Testis (tissue), 3 donors: Measurements from ENCODE around the gene OR2B2. TPM values are rescaled to one million over a fixed set of nuclear protein-coding genes. Genes with fewer than 3 reads are reported as not detected.

Source experiments
- DNase-seq: peaks from one replicate; pipeline ENCODE4 v3.0.0-alpha.2; 2019
- H3K27ac ChIP-seq, 2 donors: fragments of 200-600 bp; sonication (generic); one replicate each; pipeline ENCODE4 v1.5.1; 2019
- H3K27me3 ChIP-seq: fragments of 200-600 bp; sonication (generic); one replicate; pipeline ENCODE4 v1.5.1; 2019
- H3K36me3 ChIP-seq: fragments of 200-600 bp; sonication (generic); one replicate; pipeline ENCODE4 v1.5.1; 2017; ENCODE audit warnings: low read depth; ENCODE audit errors: missing control alignments
- H3K4me1 ChIP-seq: fragments of 200-600 bp; sonication (generic); one replicate; pipeline ENCODE4 v1.5.1; 2019
- H3K4me3 ChIP-seq, 2 donors: fragments of 200-600 bp; sonication (generic); one replicate each; pipeline ENCODE4 v1.5.1; 2017 to 2019
- H3K9me3 ChIP-seq: fragments of 200-600 bp; sonication (generic); one replicate; pipeline ENCODE4 v1.5.1; 2017
- POLR2A ChIP-seq: fragments of 450-650 bp; IDR thresholded peaks from one replicate; pipeline ENCODE4 v1.6.1; 2017; ENCODE audit warnings: antibody characterized with exemption, mild to moderate bottlenecking, moderate library complexity
- WGBS, 2 donors: methylation state at CpG; one replicate each; pipeline ENCODE4 v1.1.5; 2018; 5-methylcytosine and 5-hydroxymethylcytosine counted together
- intact Hi-C: fragments of 100-400 bp; cut with DNase I; formaldehyde crosslinking; loops from one replicate; pipeline ENCODE4 v1.15.1; 2023; ENCODE audit warnings: low total_unique reads
- polyA plus RNA-seq: library from polyadenylated mRNA; stranded (reverse); fragments of 350-450 nt; fragmentation: Illumina TruSeq; extraction: RNeasy Lipid Tissue Mini Kit (QIAGEN cat#74804); gene quantifications from one replicate; pipeline ENCODE4 v1.2.3, GENCODE V29; 2014; ENCODE audit warnings: low read depth, low replicate concordance; ENCODE audit not compliant: insufficient read depth
- total RNA-seq, 2 donors: library from RNA; depleted of rRNA; stranded (reverse); fragments of >200 nt; gene quantifications; one replicate each; pipeline ENCODE4 v1.2.3, GENCODE V29; 2016
- TF ChIP-seq, protein P1 (sequence below), 3 experiments: fragments of 450-650 bp in 2 of 3; fragments of 200-600 bp in 1 of 3; sonication (generic) in 1 of 3; IDR thresholded peaks; one replicate each; pipeline ENCODE4 v1.5.1; 2016 to 2019; ENCODE audit warnings: antibody characterized with exemption in 3 of 3, mild to moderate bottlenecking in 2 of 3, moderate library complexity in 1 of 3

Gene OR2B2
- total and polyA plus RNA-seq, 3 donors from 2014 or later, result not detected

DNA sequence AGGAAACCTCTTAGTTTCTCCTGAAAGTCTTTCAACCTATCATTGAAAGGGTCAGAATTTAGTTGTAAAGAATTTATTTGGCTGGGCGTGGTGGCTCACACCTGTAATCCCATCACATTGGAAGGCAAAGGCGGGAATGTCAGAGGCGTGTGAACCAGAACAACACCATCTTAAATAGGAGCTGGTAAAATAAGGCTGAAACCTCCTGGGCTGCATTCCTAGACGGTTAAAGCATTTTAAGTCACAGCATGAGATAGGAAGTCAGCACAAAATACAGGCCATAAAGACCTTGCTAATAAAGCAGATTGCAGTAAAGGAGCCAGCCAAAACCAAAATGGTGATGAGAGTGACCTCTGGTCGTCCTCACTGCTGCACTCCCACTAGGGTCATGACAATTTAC is 29.6 kb downstream of the OR2B2 start:
- H3K4me3 ChIP-seq, result no peak overlapping the region
- H3K4me1 ChIP-seq, result no peaks in the 10 kb centered on the region
- no peaks in the 10 kb centered on the region for H3K27me3 ChIP-seq
- H3K36me3 ChIP-seq, result no peaks in the 10 kb centered on the region
- H3K9me3 ChIP-seq, result no peaks in the 10 kb centered on the region
- DNase-seq, result no peak
- no peak overlapping the region for H3K27ac ChIP-seq
- WGBS, 2 donors, result 67 to 74% methylated on average over 5 of the region's 5 CpGs
- TF ChIP-seq, protein P1, sequence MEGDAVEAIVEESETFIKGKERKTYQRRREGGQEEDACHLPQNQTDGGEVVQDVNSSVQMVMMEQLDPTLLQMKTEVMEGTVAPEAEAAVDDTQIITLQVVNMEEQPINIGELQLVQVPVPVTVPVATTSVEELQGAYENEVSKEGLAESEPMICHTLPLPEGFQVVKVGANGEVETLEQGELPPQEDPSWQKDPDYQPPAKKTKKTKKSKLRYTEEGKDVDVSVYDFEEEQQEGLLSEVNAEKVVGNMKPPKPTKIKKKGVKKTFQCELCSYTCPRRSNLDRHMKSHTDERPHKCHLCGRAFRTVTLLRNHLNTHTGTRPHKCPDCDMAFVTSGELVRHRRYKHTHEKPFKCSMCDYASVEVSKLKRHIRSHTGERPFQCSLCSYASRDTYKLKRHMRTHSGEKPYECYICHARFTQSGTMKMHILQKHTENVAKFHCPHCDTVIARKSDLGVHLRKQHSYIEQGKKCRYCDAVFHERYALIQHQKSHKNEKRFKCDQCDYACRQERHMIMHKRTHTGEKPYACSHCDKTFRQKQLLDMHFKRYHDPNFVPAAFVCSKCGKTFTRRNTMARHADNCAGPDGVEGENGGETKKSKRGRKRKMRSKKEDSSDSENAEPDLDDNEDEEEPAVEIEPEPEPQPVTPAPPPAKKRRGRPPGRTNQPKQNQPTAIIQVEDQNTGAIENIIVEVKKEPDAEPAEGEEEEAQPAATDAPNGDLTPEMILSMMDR (IDR thresholded peaks at IDR 0.05), result no peak
- no peak for TF ChIP-seq POLR2A
- intact Hi-C loops, result no loop called here

DNA sequence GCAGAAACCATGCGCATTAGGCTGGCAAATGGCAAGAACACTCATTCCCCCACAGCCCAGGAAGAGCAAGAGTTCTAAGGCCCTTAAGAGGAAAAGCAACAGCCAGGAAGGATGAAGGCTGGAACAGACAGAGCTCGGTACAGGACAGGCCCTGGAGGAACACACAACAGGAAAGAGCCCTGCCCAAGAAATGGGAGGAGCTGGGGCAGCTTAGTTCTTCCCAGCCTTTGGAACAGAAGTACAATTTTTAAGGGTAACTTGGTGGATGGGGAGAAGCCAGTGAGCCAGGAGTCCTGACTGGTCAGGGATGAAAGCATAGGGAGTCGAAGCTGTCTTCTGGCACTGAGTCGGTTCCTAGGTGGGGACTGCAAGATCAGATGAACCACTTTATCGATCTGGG is 32.4 kb downstream of the OR2B2 start:
- no peaks in the 10 kb centered on the region for H3K4me1 ChIP-seq
- no peak overlapping the region for H3K4me3 ChIP-seq
- no peaks in the 10 kb centered on the region for H3K27me3 ChIP-seq
- H3K36me3 ChIP-seq, result no peaks in the 10 kb centered on the region
- DNase-seq, result no peak
- no peaks in the 10 kb centered on the region for H3K9me3 ChIP-seq
- no peak for TF ChIP-seq POLR2A
- TF ChIP-seq, protein P1 (IDR thresholded peaks at IDR 0.05), result no peak
- H3K27ac ChIP-seq, result no peak overlapping the region
- WGBS, 2 donors, result 82 to 87% methylated on average over 5 of the region's 5 CpGs
- intact Hi-C loops, result no loop called here

DNA sequence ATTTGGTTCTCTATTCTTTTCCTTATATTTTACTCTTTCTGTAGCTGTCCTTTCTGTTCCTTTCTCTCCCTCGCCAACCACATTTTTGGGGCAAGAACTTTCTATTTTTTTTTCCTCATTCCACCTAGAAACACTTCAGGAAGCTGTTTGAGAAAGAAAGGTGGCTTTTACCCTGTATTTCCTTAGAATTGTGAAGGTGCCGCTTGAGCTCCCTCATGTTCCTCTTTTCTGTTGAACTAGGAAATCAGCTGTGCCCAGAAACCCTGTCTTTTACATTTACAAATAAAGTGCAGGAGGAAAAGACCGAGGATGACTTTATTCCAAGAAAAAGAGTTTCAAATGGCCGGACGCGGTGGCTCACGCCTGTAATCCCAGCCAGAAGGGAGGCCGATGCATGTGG is 38.2 kb downstream of the OR2B2 start:
- Histone ChIP-seq H3K27ac (no peak overlapping the region), H3K4me3 (peak overlapping the region in 1 of 2 donors; percentile 53), H3K9me3 (no peaks in the 10 kb centered on the region), H3K36me3 (no peaks in the 10 kb centered on the region), H3K27me3 (no peaks in the 10 kb centered on the region), H3K4me1 (peaks cover 9% of the 10 kb centered on the region)
- 52 to 55% methylated on average over 8 of the region's 8 CpGs for WGBS, 2 donors
- intact Hi-C loops, result no loop called here
- no peak for TF ChIP-seq POLR2A
- TF ChIP-seq, protein P1 (IDR thresholded peaks at IDR 0.05), result no peak
- no peak for DNase-seq

DNA sequence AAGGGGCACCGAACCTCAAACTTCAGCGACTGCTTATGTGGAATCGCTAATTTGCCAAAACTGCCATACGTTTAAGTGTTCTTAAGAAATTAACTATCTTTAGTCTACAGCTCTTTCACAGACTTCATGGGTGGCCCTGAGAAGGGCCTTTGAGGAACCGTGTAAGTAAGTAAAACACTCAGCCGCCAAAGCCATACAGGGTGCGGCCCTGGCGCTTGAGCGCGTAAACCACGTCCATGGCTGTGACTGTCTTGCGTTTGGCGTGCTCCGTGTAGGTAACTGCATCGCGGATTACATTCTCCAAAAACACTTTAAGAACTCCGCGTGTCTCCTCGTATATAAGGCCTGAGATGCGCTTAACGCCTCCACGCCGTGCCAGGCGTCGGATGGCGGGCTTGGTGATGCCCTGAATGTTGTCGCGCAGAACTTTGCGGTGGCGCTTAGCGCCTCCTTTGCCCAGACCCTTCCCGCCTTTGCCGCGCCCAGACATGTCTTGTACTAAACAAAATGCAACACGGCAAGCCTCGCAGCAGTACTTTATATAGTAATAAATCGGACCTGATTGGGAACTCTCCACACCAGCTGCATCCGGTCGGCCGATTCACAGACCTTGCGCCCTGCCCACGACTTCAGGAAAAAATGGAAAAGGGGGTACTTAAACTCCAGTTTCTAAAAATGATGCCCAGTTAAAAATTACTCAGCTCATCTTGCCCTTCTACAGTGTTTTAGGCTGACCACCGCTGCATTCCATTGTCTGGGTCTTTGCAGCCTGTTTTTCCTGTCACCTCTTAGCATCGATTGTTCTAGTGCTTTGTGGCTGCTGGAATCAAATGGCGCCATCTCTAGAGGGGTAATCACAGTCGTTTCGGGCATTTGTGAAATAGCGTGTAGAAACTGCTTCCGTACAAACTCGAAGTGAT is 38.9 kb downstream of the OR2B2 start:
- intact Hi-C loops, result no loop called here
- Histone ChIP-seq H3K27ac (peak overlapping the region in 1 of 2 donors; percentile 64), H3K4me3 (peak overlapping the region; percentile 39 to 53), H3K36me3 (no peaks in the 10 kb centered on the region), H3K27me3 (no peaks in the 10 kb centered on the region), H3K4me1 (peaks cover 9% of the 10 kb centered on the region), H3K9me3 (no peaks in the 10 kb centered on the region)
- DNase-seq, result peak; percentile 58
- WGBS, 2 donors, result 5 to 6% methylated on average over 30 to 50 of the region's 50 CpGs
- TF ChIP-seq, protein P1 (IDR thresholded peaks at IDR 0.05), result no peak

DNA sequence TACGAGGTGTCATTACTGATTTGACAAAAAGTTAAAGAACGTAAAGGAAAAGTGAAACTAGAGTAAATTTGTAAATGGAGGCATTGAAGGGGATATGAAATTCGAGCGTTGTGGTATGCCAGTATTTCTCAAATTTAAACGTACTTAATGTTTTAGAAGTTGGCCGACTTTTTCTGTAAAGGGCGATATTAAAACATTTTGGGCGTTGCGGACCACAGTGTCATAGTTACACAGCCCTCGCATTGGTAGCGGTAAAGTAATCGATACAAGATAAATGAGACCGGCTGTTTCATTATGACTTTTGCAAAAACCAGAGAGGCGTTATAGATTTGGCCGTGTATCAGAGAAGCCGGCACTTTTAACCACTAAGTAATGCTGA is 39.6 kb downstream of the OR2B2 start:
- 5 to 6% methylated on average over 16 of the region's 16 CpGs for WGBS, 2 donors
- no peak for DNase-seq
- TF ChIP-seq POLR2A, result no peak
- TF ChIP-seq, protein P1 (IDR thresholded peaks at IDR 0.05), result no peak
- H3K27ac ChIP-seq, result peak overlapping the region; percentile 56 to 64
- intact Hi-C loops, result no loop called here
- no peaks in the 10 kb centered on the region for H3K27me3 ChIP-seq
- H3K36me3 ChIP-seq, result no peaks in the 10 kb centered on the region
- no peaks in the 10 kb centered on the region for H3K9me3 ChIP-seq
- peaks cover 9% of the 10 kb centered on the region for H3K4me1 ChIP-seq
- peak overlapping the region; percentile 39 to 53 for H3K4me3 ChIP-seq
